ENCODE data around the gene CFAP299.

CFAP299 gene

DNA sequence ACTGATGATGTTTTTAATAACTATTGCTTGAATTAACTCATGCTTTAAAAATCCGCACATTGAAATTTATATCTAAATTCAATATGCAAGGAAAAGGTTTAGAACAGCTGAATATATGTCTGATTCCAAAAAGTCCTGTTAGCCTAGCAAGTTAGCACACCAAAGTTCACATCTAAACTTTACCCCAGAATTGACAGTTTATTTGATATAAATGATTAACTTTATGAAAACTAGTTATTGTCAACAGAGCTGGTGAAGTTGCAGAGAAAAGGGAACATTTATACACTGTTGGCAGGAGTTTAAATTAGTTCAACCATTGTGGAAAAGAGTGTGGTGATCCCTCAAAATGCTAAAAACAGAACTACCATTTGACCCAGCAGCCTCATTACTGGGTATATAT lies 574.4 kb downstream of the CFAP299 start:
- H4K20me1 ChIP-seq (ENCODE audit: control insufficient read depth, insufficient read depth, low read depth, low read length) = no peaks in the 10 kb centered on the region
- peaks cover 28% of the 10 kb centered on the region for H3K9me3 ChIP-seq (ENCODE audit: control insufficient read depth, insufficient read depth, low read length)
- no peaks in the 10 kb centered on the region for H3F3A ChIP-seq (ENCODE audit: control insufficient read depth, insufficient read depth)
- H3K4me1 ChIP-seq (ENCODE audit: control insufficient read depth, low read length) = peaks cover 5% of the 10 kb centered on the region
- TF ChIP-seq EZH2phosphoT487 (IDR thresholded peaks at IDR 0.05; ENCODE audit: borderline replicate concordance, low read length) = no peak
- TF ChIP-seq, protein P1, sequence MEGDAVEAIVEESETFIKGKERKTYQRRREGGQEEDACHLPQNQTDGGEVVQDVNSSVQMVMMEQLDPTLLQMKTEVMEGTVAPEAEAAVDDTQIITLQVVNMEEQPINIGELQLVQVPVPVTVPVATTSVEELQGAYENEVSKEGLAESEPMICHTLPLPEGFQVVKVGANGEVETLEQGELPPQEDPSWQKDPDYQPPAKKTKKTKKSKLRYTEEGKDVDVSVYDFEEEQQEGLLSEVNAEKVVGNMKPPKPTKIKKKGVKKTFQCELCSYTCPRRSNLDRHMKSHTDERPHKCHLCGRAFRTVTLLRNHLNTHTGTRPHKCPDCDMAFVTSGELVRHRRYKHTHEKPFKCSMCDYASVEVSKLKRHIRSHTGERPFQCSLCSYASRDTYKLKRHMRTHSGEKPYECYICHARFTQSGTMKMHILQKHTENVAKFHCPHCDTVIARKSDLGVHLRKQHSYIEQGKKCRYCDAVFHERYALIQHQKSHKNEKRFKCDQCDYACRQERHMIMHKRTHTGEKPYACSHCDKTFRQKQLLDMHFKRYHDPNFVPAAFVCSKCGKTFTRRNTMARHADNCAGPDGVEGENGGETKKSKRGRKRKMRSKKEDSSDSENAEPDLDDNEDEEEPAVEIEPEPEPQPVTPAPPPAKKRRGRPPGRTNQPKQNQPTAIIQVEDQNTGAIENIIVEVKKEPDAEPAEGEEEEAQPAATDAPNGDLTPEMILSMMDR (IDR thresholded peaks at IDR 0.05; ENCODE audit: low read depth, low read length, poor library complexity, severe bottlenecking) = no peak
- H3K27me3 ChIP-seq (ENCODE audit: control insufficient read depth, low read length) = no peaks in the 10 kb centered on the region
- H3K27ac ChIP-seq (ENCODE audit: low read depth, low read length) = no peak overlapping the region
- H3K4me2 ChIP-seq (ENCODE audit: low read length) = no peak overlapping the region
- H3K79me2 ChIP-seq (ENCODE audit: control insufficient read depth, low read length) = no peaks in the 10 kb centered on the region
- H3K36me3 ChIP-seq (ENCODE audit: control insufficient read depth, low read length) = 0 out of 2 replicates have a peak, but pooled peaks cover 3% of the 10 kb centered on the region
- no peaks in the 10 kb centered on the region for H3K9me2 ChIP-seq (replicated peaks; ENCODE audit: control insufficient read depth, low read length)
- H3K4me3 ChIP-seq (ENCODE audit: low read length) = no peak overlapping the region

DNA sequence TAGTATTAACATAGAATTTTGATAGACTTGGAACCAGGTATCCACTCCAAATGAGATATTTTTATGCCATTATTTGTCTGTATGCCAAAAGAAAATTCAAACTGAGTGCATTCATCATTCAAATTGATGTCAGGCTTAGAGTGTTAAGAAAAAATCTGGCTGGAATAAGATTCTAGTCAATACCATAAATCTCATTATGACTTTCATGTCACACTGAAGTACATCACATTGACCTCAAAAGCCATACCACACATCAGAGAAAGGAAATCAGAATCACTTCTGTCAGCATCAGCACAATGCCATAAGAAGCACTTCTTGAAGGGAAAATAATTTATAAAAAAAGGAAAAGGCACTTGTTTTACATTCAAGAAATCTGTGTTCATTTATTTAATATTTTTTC lies 575.9 kb downstream of the CFAP299 start:
- H3F3A ChIP-seq (ENCODE audit: control insufficient read depth, insufficient read depth) = no peaks in the 10 kb centered on the region

DNA sequence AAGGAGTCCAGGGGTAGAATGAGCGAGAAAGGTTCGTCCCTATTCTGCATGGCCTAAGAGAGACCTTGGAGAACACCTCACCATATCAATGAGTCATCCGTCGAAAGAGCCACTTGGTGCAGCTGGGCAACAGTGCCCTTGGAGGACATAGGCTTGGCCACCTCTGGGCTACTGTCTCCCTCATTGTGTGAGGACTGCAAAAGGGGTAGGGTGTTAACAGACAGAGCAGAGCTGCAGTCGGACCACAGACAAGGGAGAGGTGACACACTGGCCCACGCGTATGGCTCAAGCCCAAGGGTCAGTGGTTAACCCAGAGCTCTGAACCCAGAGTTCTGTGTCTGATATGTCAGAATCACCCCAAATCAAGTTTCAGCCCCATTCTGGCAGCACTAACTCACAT lies 576.8 kb downstream of the CFAP299 start:
- Histone ChIP-seq H3K4me2 (ENCODE audit: low read length) (no peak overlapping the region), H3K27me3 (ENCODE audit: control insufficient read depth, low read length) (no peaks in the 10 kb centered on the region), H3K36me3 (ENCODE audit: control insufficient read depth, low read length) (no peaks in the 10 kb centered on the region), H3K9me3 (ENCODE audit: control insufficient read depth, insufficient read depth, low read length) (peaks cover 7% of the 10 kb centered on the region), H3K4me1 (ENCODE audit: control insufficient read depth, low read length) (peaks cover 5% of the 10 kb centered on the region), H3K79me2 (ENCODE audit: control insufficient read depth, low read length) (no peaks in the 10 kb centered on the region), H3F3A (ENCODE audit: control insufficient read depth, insufficient read depth) (no peaks in the 10 kb centered on the region), H3K27ac (ENCODE audit: low read depth, low read length) (no peak overlapping the region), H4K20me1 (ENCODE audit: control insufficient read depth, insufficient read depth, low read depth, low read length) (no peaks in the 10 kb centered on the region), H3K4me3 (ENCODE audit: low read length) (no peak overlapping the region), H3K9me2 (replicated peaks; ENCODE audit: control insufficient read depth, low read length) (no peaks in the 10 kb centered on the region)
- TF ChIP-seq EZH2phosphoT487 (IDR thresholded peaks at IDR 0.05; ENCODE audit: borderline replicate concordance, low read length) = no peak
- TF ChIP-seq, protein P1 (IDR thresholded peaks at IDR 0.05; ENCODE audit: low read depth, low read length, poor library complexity, severe bottlenecking) = no peak

More for the DNA sequence above, 575.9 kb downstream of the CFAP299 start:
- H3K79me2 ChIP-seq (ENCODE audit: control insufficient read depth, low read length) = no peaks in the 10 kb centered on the region
- no peak for TF ChIP-seq EZH2phosphoT487 (IDR thresholded peaks at IDR 0.05; ENCODE audit: borderline replicate concordance, low read length)
- TF ChIP-seq, protein P1 (IDR thresholded peaks at IDR 0.05; ENCODE audit: low read depth, low read length, poor library complexity, severe bottlenecking) = no peak
- no peak overlapping the region for H3K27ac ChIP-seq (ENCODE audit: low read depth, low read length)
- peaks cover 16% of the 10 kb centered on the region for H3K9me3 ChIP-seq (ENCODE audit: control insufficient read depth, insufficient read depth, low read length)
- H4K20me1 ChIP-seq (ENCODE audit: control insufficient read depth, insufficient read depth, low read depth, low read length) = no peaks in the 10 kb centered on the region
- no peak overlapping the region for H3K4me3 ChIP-seq (ENCODE audit: low read length)
- peaks cover 5% of the 10 kb centered on the region for H3K4me1 ChIP-seq (ENCODE audit: control insufficient read depth, low read length)
- no peaks in the 10 kb centered on the region for H3K36me3 ChIP-seq (ENCODE audit: control insufficient read depth, low read length)
- no peak overlapping the region for H3K4me2 ChIP-seq (ENCODE audit: low read length)
- no peaks in the 10 kb centered on the region for H3K27me3 ChIP-seq (ENCODE audit: control insufficient read depth, low read length)
- H3K9me2 ChIP-seq (replicated peaks; ENCODE audit: control insufficient read depth, low read length) = no peaks in the 10 kb centered on the region

Data from DOHH2 (cell line).